DMS153 (cell line): ENCODE data around the gene CITED4.

Experiments
- DNase-seq: peaks from one replicate; lab custom pipeline; 2025; lab: John Stamatoyannopoulos, UW

Gene CITED4

DNA sequence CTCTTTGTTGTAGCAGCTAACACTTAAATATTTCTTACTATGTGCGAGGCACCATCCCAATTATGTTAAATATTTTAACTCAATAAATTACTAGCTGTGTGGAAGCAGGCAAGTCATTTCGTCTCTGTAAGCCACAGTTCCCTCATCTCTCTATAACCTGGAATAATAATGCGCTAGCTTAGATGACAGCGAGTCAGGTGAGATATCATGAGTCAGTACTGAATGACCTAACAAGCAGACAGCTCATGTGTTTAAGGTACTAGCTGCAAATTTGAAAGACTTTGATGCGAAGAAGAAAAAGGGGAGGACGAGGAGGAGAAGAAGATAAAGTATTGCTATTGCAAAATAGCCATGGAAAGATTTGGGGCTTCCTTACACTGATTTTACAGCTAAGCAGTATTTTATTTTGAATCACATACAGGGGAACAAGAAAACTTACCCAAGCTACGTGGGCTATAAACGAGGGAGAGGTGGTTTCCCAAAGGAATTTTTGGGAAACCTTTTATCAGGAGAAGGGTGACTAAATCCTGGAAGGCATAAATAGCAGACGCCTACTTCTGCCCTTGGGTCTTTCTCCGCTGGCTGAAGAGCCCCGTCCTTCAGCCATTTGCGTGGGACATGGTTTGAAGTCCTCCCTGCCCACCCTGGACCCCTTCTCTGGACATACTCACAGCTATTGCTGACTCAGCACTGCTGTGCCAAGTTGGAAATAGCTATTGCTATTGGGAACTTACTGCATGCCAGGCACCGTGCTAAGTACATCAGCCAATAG lies 8.9 kb downstream of the CITED4 start:
- no peak for DNase-seq

- DNase-seq = no peak
These were observed 10.5 kb downstream of the CITED4 start for GRCh38 chr1:40851643-40852042.

GRCh38 chr1:40849801-40850592 lies 12.2 kb downstream of the CITED4 start:
- peak; percentile 71 for DNase-seq

- peak; percentile 90 for DNase-seq
These were observed 13.5 kb downstream of the CITED4 start for GRCh38 chr1:40848530-40849189.

DNA sequence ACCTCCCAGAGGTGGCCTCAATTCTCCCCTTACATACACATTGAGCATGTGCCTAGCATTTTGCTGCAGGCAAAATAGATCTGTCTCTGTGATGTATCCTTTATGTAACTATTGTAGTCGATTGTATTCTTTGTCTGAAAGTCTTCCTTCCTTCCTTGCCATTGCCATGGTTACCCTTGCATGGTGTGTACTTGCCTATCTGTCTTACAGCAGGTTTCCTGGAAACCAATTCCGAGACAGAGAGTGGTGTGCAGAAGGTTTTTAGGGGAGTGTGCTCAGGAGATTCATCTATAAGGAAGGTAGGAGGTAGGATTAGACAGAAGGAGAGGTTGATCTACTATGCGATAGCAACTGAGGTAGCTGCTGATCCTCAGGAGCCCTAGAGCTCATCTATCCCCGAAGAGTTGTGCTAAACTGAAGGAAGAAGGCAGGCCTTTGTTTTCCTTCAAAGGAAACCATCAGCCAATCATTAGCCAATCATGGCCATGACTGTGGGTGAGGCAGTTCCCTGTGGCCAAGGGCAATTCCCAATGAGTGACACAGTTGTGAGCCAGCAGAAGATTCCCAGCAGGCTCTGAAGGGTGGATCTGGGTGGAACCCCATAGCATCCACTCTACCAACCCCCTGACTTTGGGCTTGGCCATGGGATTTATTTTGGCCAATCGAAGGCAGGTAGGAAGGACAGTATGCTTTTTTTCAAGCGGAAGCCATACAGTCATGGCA lies 15.0 kb downstream of the CITED4 start:
- DNase-seq = no peak

GRCh38 chr1:40845895-40846294 lies 16.3 kb downstream of the CITED4 start:
- no peak for DNase-seq

- DNase-seq = no peak
These were observed 17.0 kb downstream of the CITED4 start for GRCh38 chr1:40844887-40845878.

DNA sequence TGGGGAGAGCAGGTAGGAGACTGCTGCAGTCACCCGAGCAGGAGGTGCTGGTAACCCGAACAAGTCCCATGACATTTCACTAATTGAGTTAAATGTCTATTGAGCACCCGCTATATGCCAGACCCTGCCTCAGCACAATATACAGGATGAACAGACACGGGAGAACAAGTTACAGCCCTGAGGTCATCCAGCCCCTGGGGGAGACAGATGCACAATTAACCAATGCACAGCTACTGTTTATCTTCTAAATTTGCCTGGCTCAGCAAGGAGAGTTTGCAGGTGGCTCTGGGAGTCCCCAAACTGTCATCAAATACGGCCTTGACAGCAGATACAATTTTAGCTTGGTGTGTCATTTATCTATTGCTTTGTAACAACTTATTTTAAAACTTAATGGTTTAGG lies 18.1 kb downstream of the CITED4 start:
- DNase-seq = no peak

DNA sequence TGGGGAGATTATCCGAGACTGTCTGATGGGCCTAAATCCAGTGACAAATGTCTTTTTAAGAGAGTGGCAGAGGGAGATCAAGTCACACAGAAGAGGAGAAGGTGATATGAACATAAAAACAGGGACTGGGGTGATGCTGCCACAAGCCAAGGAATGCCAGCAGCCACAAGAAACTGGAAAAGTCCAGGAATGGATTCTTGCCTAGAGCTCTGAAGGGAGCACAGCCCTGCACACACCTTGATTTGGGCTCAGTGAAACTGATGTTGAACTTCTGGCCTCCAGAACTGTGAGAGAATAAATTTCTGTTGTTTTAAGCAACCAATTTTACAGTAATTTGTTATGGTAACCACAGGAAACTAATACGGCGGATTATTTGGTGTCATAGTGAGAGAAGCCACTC lies 19.5 kb downstream of the CITED4 start:
- no peak for DNase-seq

GRCh38 chr1:40842207-40842606 lies 20.0 kb downstream of the CITED4 start:
- DNase-seq = no peak

DNA sequence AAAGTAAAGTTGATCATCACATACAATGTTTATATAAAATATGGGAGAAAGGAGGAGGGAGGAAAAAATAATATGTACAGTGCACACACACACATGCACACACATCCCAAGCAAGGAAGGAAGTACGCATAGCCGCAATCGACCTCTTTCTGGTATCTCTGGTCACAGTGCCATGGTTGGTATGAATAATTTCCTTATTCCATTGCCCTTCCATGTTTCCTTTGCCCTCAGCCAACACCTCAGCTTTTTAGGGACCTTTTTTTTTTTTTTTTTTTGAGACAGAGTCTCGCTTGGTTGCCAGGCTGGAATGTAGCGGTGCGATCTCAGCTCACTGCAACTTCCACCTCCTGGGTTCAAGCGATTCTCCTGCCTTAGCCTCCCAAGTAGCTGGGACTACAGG lies 20.6 kb downstream of the CITED4 start:
- no peak for DNase-seq

- no peak for DNase-seq
These were observed 21.4 kb downstream of the CITED4 start for GRCh38 chr1:40840526-40841323.

DNA sequence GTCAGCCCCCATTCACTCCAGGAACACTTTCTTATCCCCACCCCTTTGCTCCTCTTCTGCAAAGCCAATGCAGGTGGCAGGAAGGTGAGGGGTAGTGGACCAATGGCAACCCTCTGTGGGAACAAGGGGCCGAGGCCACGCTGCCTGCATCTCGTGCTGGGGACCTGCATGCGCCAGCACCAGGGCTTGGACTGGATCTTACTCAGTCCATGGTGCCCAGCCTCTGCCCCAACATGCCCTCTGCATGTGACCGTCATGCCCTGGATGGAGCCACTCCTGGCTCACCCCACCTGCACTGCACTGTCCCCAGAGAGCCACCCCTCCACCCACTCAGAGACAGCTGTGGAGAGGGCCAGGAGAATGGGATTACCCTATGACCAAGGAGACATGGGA lies 22.2 kb downstream of the CITED4 start:
- no peak for DNase-seq

DNA sequence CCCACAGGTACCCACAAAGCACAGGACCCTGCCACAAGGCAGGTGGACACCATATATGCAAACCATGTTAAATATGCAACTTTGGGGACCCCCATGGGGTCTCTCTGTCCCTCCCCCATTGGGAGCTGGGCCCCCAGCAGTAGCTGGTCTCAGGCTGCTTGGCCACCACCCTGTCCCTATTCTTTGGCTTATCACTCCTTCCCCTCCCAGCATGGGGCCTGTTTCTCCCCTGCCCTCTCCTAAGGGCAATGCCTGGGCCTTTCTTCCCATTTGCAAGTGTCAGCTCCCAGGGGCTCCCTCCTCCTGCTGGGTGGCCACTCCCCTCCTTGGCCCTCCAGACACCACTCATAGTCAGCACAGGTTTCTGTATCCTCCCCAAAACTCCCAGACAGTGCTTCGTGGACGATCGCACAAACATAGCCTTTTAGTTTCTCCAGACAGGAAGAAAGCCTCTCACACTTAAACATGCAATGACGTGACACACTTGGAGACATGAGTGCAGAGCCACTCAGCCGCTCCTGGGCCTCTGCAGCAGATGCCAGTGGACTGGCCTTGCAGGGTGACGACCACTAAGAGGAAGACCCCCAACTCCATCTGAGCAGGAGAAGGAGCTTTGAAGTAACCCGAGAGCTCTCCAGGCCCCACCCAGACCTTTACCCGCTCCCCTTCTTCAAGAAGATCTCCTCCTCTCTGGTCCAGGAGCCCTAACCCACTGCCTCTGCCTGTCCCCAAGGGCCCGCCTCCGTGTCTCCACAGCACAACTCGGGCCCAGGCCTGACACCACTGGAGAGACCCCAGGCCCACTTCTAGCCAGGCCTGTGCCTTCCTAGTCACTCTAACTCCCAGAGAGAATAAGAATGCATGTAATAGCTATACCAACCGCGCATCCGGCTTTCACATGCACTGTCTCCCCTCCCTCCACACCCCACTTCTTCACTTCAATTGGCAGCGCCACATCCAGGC lies 22.9 kb downstream of the CITED4 start:
- DNase-seq = no peak

- DNase-seq = no peak
These were observed 23.9 kb downstream of the CITED4 start for GRCh38 chr1:40838045-40838979.

- DNase-seq = no peak
These were observed 24.6 kb downstream of the CITED4 start for GRCh38 chr1:40837601-40838000.

DNA sequence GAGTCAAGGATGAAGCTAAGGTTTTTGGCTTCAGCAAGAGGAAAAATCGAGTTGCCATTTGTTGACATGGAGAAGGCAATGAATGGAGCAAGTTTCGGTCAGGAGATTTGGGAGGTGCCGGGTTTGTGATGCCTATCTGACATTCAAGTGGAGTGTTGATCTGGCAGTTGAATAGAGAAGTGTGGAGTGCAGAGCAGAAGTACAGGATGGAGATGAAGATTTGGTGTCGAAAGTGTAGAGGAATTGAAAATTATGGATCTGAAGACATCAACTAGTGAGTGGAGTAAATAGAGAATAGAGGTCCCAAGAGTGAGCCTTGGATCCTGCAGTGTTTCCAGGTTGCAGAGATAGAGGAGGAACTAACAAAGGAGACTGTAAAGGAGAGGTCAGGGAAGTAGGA lies 25.9 kb downstream of the CITED4 start:
- no peak for DNase-seq
